HG03135 (cell line): ENCODE results near the gene SSH3.

Experiments used
- ATAC-seq: cut with Tn5 transposase; IDR thresholded peaks from one replicate; pipeline ENCODE4 v1.9.1; 2021; ENCODE audit warnings: mild to moderate bottlenecking, moderate library complexity; ENCODE audit not compliant: unreplicated experiment

The SSH3 gene

GRCh38 chr11:67345247-67345919 lies 42.1 kb downstream of the SSH3 start:
- no peak for ATAC-seq

DNA sequence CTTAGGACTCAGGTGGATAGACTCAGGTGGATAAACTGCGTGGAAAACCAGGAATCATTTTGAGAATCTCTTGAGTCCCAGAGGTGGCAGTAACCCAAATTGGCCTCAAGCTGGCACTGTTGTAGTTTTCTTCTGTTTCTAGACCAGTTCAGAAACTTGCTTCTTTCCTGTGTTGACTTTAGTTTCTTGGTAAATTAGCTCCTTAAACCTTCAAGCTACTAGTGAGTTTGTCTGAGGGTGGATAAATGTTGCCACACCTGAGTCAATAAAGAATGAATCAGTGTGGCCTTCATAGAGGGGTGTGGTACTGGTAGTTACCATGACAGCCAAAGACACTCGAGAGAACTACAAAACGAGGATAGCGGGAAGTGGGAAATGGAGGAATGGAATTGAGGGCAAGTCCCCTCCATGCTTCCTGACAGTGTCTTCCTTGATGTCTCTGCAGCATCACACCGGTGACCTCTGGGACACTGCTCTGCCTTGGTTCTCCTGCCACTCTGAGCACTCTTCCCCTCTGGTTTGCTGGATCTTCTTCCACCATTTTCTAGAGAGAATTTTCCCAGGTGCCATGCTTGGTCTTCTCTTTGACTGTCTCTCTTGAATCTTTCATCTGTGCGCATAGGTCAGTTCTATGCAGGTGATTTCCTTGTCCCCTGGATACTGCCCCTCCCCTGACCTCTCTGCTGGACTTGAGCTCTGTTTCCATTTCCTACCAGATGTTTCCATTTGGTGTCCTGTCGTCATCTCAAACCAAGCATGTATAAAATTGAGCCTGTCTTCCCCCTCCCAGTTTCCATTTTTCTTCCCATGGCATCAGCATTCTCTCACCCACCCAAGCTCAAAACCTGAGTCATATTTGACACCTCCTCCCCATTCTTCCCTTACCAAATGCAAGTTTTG lies 42.8 kb downstream of the SSH3 start:
- no peak for ATAC-seq

DNA sequence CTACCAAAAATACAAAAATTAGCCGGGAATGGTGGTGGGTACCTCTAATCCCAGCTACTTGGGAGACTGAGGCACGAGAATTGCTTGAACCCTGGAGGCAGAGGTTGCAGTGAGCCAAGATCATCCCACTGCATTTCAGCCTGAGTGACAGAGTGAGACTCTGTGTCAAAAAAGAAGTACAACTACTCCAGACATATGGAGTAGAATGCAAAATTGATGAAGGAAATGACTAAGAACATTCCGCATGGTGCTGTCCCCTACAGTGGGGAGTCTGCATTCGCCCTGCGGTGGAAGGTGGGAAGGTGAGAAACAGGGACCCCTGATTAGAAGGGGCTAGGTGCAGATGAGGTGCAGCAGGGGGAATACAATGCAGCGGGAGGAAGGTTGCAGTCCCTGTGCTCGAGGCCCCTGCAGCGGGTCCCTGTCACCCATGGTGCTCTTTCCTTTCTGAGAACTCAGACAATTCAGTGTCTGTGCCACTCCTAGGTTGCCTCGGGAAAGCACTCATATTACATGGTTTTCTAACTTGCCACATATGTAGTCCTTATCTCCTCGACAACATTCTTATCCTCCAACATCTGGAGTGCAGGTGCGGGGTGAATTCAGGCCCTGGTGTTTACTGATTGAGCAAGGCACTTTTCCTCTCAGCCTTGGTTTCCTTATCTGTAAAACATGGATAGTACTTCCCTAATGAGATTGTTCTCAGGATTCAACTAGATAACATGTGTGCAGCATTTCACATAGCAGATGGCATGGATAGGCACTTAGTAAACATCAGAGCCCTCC lies 44.8 kb downstream of the SSH3 start:
- no peak for ATAC-seq

DNA sequence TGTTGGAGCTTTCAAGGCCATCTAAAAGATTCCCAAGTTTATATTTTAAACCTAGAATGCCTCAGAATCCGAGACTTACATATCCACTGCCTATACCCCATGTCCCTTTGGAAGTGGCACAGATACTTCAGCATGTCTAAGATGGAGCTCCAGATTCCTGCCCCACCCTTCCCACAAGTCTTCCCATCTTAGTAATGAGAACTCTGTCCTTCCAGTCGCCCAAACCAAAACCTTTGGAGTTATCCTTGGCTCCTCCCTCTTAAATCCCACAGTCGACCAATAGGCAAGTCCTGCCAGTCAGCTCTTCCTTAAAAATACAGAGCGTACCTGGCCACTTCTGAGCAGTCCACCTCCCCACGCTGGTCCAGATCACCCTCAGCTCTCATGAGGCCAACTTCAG lies 45.7 kb downstream of the SSH3 start:
- no peak for ATAC-seq

GRCh38 chr11:67349457-67349856 lies 46.1 kb downstream of the SSH3 start:
- ATAC-seq = no peak

DNA sequence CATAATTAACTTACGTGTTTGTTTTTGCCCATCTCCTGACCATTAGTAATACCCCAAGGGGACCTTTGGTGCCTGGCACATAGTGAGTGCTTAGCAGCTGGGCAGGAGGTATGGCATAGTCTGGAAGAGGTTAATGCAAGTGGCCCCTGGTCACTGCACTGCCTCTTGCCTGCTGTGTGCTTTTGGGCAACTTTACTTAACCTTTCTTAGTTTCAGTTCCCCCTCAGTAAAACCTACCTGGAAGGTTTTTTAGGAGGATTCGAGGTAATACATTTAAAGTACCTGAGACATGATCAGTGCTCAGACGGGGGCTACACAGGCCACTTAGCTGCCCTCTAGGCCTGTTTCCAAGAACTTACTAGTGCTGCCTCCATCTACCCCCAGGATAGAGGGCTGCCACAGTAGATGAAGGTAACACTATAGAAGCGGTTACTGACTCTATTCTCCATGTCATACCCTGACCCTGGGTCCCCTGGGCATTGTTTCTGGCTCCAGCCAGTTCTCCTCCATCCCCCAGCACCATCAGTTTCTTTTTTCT lies 46.7 kb downstream of the SSH3 start:
- ATAC-seq = no peak

GRCh38 chr11:67351275-67352005 lies 48.1 kb downstream of the SSH3 start:
- ATAC-seq = no peak

DNA sequence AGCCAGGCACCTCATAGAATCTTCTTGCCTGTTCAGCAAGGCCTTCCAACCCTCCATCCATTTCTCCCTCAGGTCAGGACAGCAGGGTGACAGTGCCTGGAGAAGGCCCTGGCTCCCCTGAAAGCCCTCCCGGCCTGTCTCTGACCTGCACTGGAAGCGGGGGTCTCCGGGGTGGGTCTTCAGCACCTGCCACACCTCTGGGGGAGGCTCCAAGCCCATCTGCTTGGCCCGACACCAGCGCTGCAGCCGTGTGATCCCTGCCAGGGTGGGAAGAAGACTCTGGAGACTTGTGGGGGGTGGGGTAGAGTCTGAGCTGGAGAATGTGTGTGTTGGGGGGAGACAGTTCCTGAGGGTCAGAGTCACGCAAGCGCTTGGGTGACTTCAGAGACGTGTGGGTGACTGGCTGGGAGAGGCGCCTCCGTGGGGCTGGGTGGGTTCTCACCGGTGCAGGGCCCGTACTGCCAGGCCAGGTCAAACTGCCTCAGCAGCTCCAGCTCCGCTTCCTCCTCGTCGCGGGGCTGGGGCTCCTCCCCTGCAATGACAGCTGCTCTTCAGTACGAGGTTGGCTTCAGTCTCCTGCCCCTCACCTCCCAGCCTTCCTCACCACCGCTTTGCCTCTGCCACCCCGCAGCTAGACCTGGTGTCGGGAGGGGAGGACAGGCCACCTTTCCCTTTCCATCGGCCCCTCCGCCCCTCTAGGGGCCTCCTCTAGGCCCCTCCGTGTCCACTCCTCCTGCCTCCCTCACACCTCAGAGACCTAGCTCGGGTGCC lies 49.4 kb downstream of the SSH3 start:
- peak; percentile 19 for ATAC-seq

DNA sequence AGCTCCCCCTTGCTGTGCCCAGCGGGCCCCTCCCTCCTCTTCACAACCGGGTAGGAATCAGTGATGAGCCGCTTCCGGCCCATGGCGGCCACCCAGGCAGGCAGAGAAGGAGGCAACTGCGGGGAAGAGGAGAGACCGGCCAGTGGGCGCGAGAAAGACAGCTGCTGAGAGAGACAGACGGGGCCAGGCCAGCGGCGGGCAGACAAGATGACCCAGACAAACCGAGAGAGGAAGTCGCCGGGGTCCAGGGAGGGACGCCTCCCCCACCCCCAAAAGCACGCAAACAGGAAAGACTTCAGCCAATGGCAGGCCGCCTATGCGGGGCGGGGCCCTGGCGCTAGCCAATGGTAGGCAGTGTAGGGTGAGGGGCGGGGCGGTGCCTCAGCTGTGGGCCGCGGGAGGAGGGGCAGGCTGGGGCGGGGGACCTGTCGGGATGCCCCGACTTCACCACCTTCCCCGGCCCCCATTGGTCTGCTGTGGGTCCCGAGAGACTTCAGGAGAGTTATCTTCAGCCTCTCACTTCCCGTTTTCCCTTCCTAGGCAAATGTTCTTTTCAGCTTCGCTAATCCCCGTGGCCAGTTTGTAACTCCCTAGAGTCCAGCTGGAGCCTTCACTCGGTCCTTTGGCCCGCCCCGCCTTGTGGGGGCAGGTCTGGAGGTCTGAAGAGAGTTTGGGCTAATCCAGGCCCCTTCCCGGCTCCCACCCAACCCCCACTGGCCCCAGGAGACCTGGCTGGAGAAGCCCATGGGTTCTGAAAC lies 50.2 kb downstream of the SSH3 start, which contains the start of gene POLD4:
Gene POLD4 (minus strand): TSS at position 230 of the 758 bp plus-strand sequence. CDS start 147 bp downstream, at position 83.
- ATAC-seq = peak; percentile 67

GRCh38 chr11:67354075-67355022 lies 51.0 kb downstream of the SSH3 start:
- no peak for ATAC-seq

DNA sequence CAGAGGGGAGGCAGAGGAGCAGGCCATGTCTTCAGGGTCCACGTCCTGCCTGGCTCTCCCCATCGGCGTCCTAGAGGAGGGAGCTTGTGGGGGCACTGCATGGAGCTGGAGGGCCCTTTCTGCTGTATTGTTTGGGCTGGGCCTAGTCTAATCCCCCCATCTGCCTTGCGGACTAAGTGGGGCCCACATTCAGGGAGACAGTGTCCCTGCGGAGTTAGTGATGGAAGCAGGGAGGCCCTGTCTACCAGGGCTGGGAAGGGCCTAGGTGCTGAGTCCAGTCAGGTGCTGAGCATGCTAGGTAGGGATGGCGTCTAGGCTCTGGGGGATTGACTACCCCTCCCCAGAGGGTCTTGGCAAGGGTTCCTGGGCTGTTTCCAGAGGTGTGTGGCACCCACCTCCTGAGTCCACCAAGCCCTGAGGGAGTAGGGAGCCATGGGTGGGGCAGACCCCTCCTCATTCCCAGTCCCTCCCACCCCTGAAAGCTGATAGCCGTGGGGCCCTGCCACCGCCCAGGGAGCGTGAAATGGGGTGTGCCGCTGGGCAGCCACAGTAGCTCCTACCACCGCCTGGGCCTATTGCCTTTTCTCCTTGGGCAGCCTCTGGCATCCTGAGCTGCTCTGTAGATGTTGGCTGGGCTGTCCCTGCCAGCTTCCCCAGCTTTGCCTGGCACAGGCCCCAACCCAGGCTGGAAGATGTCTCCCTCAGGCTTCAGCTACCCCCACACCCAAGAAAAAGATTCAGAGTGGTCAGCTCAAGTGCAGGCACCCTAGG lies 51.9 kb downstream of the SSH3 start:
- ATAC-seq = no peak

DNA sequence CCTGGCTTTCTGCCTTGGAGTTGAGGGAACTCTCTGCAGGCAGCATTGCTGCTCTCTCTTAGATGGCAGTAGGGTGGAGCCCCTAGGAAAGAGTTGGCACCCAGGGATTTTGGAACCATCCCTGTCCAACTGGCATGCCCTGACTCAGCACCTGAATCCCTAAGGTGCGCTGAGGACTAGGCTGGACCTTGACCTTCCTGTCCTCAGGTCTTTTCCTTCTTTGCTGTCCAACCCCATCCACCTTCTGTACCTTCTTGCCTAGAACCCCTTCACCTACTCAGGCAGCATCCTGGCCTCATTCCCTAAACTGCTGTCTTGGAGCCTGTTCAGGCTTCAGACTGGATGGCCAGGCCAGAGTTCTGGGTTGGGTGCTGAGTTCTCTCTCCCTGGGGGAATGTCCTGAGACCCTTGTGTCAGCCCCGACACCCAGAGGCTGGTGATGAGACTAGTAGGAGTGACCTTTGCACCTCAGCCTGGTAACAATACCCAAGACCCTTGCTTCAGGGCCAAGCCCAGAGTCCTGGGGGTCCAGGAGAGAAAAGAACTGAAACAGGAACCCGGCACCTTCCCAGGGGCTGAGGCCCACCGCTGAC lies 52.6 kb downstream of the SSH3 start:
- ATAC-seq = no peak

- no peak for ATAC-seq
Measured at GRCh38 chr11:67356387-67356863, 53.1 kb downstream of the SSH3 start.

DNA sequence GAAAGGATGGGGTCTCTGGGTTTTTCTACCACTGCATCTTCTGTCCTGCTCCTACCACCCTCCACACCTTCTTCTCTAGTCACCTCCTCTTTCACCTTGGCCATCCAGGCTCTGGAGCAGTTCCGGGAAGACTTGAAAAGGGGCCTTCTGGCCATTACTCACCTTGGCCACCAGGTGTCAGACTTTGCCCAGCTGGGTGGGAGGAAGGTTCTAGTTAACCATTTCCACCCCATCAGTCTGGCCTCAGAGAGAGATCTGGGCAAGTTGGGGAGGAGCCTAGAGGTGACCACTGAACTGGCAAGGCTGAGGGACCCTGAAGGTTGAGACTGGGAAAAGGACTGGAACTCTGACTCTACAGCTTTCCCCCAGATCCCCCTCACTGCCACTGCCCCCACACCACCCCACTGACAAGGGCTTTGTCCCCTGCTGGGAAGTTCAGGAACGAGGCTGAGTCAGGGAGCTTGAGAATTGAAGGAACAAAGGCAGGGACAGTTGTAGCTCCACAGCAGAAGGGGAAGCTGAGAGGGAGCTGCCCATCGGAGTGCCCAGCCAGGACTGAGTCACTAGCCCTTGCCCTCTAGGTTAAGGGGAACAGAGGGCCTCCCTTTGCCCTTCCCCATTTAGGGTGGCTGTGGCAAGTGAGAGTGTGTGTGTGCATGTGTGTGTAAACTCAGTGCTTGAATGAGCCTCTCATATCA lies 53.7 kb downstream of the SSH3 start:
- no peak for ATAC-seq

- no peak for ATAC-seq
Measured at GRCh38 chr11:67357831-67358670, 54.7 kb downstream of the SSH3 start.
